HPDE6-E6E7 (cell line): ENCODE measurements around the gene RAD9B.
"Not testable (repeated sequence)": the region's sequence is repeated elsewhere in the genome, so short reads cannot be mapped to it uniquely, and the experiment has no call there.

Source experiments
- DNase-seq: peaks from one replicate; pipeline ENCODE4 v3.0.0; 2011; ENCODE audit warnings: missing footprints; ENCODE audit errors: extremely low spot score

The RAD9B gene

GRCh38 chr12:110501752-110502738, at the start of gene RAD9B, which contains the start of gene VPS29:
Gene RAD9B (plus strand): TSS chr12:110502331. CDS start chr12:110502338, 7 bp downstream.
Gene VPS29 (minus strand): TSS chr12:110502111. CDS start chr12:110502051, 60 bp downstream.
- peak; percentile 92 for DNase-seq

DNA sequence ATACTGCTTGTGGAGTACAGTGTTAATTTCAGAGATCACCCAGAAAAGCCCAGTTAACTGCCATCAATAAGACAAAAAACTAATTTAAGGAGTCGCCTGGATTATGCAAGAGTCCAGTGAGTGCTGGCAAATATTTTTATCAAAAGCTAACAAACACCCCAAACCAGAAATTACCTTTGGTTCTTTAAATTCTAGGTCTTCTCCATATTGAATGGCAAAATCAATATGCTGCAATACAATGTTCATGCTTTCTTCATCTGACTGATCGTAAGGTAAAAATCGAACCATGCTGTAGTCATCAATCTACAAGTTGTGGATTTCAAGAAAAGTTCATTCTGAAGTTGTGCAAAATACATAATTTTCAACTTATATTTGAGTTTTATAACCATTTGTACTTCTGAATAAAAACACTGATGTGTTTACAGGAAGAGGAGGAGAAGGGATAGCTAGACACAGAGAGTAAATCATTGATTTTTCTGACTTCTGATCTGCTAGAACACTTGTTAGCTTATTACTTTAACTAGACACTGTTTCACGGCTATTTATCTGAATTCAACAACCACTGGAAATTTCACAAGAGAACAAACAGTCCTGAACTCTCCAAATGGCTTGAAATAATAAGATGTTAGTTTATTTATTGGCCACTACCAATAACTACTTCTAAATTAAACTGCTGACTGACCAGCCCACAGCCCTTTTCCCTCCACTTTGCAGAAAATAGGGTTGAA, 48.4 kb upstream of the RAD9B start:
- DNase-seq, result no peak

DNA sequence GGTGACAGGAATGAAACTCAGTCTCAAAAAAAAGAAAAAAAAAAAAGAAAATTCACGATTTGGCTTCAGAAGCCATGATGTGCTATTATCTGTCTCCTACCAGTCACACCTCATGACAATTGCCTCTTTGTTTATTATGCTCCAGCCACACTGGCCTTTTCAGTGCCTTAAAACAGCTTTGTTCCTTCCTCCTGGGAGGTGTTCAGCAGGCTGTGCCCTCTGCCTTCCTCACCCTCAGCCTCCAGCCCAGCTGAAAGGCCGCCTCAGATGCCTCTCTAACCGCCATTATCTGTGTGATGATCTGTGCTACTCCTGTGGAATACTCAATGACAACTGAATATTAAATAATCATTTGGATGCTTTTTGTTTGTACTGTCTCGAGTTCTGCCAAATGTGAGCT, 43.4 kb upstream of the RAD9B start:
- DNase-seq, result no peak

DNA sequence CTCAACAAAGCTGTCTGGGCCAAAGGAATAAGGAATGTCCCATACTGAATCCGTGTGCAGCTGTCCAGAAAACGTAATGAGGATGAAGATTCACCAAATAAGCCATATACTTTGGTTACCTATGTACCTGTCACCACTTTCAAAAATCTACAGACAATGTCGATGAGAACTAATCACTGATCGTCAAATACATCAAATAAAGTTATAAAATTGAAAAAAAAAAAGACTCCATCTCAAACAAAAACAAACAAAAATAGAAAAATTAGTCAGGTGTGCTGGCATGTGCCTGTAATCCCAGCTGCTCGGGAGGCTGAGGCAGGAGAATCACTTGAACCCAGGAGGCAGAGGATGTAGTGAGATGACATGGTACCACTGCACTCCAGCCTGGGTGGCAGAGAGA, 40.9 kb upstream of the RAD9B start:
- DNase-seq, result not testable (repeated sequence)

- DNase-seq, result no peak
Observed at GRCh38 chr12:110465024-110465423, 37.1 kb upstream of the RAD9B start.

DNA sequence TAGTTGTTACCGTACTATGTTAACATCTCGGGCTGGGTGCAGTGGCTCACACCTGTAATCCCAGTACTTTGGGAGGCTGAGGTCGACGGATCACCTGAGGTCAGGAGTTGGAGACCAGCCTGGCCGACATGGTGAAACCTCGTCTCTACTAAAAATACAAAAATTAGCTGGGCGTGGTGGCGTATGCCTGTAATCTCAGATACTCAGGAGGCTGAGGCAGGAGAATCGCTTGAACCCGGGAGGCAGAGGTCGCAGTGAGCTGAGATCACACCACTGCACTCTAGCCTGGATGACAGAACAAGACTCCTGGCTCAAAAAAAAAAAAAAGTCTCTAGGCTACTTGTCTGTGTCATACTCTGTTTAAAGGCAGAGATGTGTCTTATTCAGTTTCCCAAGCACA, 36.4 kb upstream of the RAD9B start:
- not testable (repeated sequence) for DNase-seq

GRCh38 chr12:110466791-110467190, 35.3 kb upstream of the RAD9B start:
- no peak for DNase-seq

DNA sequence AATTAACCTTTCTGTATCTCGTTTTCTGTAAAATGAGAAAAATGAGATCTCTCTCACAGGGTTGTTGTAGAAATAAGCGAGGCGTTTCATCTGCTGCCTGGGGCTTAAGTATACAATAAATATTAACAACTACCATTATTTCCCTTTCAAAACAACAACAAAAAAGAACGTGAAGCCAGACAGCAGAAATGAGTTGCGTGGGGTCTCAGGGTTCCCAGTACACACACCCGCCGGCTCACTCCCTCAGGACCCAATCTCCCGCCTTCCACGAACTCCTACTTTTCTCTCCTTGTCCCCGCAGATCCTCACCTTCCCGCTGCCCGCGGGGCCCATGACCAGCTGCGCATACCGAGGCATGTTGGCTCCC, 34.3 kb upstream of the RAD9B start:
- no peak for DNase-seq

DNA sequence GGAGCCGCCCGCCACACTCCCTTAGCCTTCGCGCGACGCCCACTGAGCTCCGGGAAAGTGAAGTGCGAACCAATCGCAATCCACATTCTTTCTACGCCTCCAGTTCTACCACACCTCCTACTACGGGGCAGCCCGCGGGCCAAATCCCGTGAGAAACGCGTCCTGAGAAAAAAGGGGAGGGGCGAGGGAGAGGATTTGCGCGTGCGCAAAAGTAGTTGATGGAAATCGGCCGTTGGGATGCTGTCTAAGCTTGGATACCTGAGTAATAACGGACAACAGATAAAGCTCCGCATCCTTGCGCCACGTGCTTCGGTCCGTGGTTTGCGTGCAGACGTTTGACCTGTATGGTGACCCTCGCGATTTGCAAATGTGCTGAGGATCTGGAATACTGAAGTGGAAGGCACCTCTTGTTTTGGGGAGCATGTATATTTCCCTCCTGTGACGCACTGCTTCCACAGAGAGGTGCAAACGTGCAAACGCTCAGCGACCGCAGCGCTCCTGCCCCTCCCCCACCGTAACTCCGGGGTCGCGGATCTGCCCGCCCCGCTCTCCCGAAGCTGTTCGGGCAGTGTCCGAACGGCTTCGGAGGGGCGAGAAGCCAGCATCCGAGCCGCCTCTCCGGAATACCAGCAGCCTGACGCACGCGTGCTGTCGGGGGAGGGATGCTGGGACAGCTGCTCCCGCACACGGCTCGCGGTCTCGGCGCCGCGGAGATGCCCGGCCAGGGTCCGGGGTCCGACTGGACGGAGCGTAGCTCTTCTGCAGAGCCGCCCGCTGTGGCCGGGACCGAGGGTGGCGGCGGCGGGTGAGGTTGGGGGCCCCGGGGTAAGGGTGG, 33.7 kb upstream of the RAD9B start, which contains the start of the genes FAM216A and GPN3:
Gene FAM216A (plus strand): TSS at position 632 of the 835 bp plus-strand sequence. CDS start 31 bp downstream, at position 663.
Gene GPN3 (minus strand): TSS at position 44 of the 835 bp plus-strand sequence. CDS start 54 bp downstream, outside the sequence.
- DNase-seq, result peak; percentile 94

GRCh38 chr12:110475426-110475825, 26.7 kb upstream of the RAD9B start:
- DNase-seq, result no peak

GRCh38 chr12:110498984-110499706, 3.0 kb upstream of the RAD9B start:
- DNase-seq, result peak; percentile 38

DNA sequence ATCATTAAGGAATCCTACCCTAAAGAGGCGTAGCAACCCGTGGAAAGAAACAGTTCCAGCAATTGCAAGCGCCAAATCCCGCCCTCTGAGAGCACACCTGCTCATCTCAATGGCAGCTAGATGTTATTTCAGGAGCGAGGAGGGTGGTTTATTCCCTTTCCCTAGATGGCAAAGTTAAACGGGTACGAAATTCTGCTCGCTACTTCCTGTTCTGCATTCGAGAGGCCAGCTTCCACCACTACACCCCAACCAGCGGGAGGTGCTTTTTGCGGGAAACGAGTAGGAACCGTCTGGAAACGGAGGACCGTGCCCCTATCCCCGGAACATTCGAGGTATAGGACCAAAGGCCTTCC, 756 bp upstream of the RAD9B start:
- peak; percentile 61 for DNase-seq

- no peak for DNase-seq
Observed at GRCh38 chr12:110503432-110503831, 1.3 kb downstream of the RAD9B start.

- no peak for DNase-seq
Observed at GRCh38 chr12:110505332-110505731, 3.2 kb downstream of the RAD9B start.

GRCh38 chr12:110508071-110508586, 6.0 kb downstream of the RAD9B start:
- DNase-seq, result no peak

GRCh38 chr12:110513842-110514241, 11.7 kb downstream of the RAD9B start:
- no peak for DNase-seq

DNA sequence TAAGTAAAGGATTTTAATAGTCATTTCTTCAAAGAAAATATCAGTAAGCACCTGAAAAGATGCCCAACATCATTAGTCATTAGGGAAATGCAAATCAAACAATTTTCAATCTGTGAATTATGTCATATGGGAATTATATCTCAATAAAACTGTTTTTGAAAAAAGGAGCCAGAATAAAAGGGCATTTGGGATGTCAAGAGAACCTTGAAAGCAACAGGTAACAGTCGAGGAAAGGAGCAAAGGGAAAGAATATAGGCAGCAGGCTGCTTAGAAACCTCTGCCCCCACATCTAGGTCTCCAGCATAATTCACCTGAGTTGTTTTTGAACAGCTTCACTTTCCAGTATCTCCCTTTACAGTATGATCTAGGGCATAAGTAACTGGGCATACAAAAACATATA, 12.2 kb downstream of the RAD9B start:
- no peak for DNase-seq

- DNase-seq, result no peak
Observed at GRCh38 chr12:110516995-110517394, 14.9 kb downstream of the RAD9B start.

DNA sequence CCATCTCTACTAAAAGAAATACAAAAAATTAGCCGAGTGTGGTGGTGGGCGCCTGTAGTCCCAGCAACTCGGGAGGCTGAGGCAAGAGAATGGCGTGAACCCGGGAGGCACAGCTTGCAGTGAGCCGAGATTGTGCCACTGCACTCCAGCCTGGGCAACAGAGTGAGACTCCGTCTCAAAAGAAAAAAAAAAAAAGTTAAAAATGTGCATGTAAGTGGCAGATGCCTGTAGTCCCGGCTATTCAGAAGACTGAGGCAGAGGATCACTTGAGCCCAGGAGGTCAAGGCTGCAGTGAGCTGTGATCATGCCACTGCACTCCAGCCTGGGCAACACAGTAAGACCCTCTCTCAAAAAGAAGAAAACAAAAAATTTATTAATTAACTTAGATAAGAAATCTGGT, 15.9 kb downstream of the RAD9B start:
- DNase-seq, result not testable (repeated sequence)

GRCh38 chr12:110520876-110521712, 19.0 kb downstream of the RAD9B start:
- DNase-seq, result not testable (repeated sequence)
